Activated B cell treated with CpG ODN at 0.5 μM for 24 hours (primary cell): ENCODE data around the gene C20orf141. TPM values are rescaled to one million over a fixed set of nuclear protein-coding genes. Genes with fewer than 3 reads are reported as not detected.
"Not testable (repeated sequence)": the region's sequence is repeated elsewhere in the genome, so short reads cannot be mapped to it uniquely, and the experiment has no call there.

Experiments
- ATAC-seq: fragments of 200-7000 bp; cut with Tn5 transposase; one replicate; pipeline ENCODE4 v1.10.0; 2021; ENCODE audit warnings: low read depth, mild to moderate bottlenecking, moderate library complexity
- CTCF ChIA-PET: fragments of 350-600 bp; sonication (Branson Sonifier 250); formaldehyde crosslinking; loops from one replicate; lab custom pipeline; 2021; ENCODE audit warnings: antibody characterized with exemption; lab: Charles Lee
- POLR2A ChIA-PET: fragments of 350-600 bp; sonication (Branson Sonifier 250); formaldehyde crosslinking; loops from one replicate; lab custom pipeline; 2021; ENCODE audit warnings: antibody characterized with exemption; lab: Charles Lee
- DNase-seq: peaks from one replicate; pipeline ENCODE4 v3.0.0; 2022
- H3K27ac Mint-ChIP-seq: one replicate; pipeline ENCODE4 v1.8.0; 2020; ENCODE audit warnings: mixed read lengths
- H3K27me3 Mint-ChIP-seq: one replicate; pipeline ENCODE4 v1.8.0; 2021; ENCODE audit warnings: mixed read lengths
- H3K36me3 Mint-ChIP-seq: one replicate; pipeline ENCODE4 v1.8.0; 2021; ENCODE audit warnings: low read depth, mixed read lengths
- H3K4me1 Mint-ChIP-seq: one replicate; pipeline ENCODE4 v1.8.0; 2021; ENCODE audit warnings: mixed read lengths
- H3K4me3 Mint-ChIP-seq: one replicate; pipeline ENCODE4 v1.8.0; 2020; ENCODE audit warnings: mild to moderate bottlenecking, mixed read lengths
- H3K9me3 Mint-ChIP-seq: one replicate; pipeline ENCODE4 v1.8.0; 2020; ENCODE audit warnings: mixed read lengths
- intact Hi-C: fragments of 100-400 bp; cut with micrococcal nuclease; formaldehyde crosslinking; loops from one replicate; pipeline ENCODE4 v1.15.1; 2024
- total RNA-seq: library from RNA; stranded (reverse); gene quantifications from 2 replicates; pipeline ENCODE4 v1.2.3, GENCODE V29; 2022
- TF ChIP-seq, protein P1 (sequence below): fragments of 200-600 bp; IDR thresholded peaks from one replicate; pipeline ENCODE4 v1.8.0; 2022; ENCODE audit warnings: antibody characterized with exemption, mild to moderate bottlenecking

The C20orf141 gene, protein sequence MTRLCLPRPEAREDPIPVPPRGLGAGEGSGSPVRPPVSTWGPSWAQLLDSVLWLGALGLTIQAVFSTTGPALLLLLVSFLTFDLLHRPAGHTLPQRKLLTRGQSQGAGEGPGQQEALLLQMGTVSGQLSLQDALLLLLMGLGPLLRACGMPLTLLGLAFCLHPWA
- total RNA-seq = not detected in 2 replicates

DNA sequence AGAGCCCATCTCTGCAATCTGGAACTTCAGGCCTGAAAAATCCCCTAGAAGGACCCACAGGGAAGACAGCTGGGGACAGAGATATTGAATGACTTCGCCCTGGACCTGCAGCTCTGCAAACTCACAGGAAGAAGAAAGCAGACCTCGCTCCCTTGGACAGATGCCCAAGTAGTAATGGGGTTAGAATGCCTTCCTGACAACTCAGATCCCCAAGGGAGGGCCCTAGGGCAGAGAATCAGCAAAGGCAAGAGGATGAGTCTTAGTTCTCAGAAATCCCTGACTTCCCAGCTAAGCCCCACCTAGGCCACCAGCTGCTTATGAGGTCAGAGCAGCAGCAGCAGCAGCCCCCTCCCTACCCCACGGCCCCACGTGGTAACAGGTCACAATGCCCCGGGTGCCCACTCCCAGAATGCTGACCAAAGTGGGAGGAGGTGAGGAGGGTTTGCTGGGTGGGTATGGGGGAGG, at the start of gene C20orf141:
Gene C20orf141, plus strand, starts transcription at position 401 of the 465 bp plus-strand sequence. CDS start 198 bp downstream, outside the sequence.
- Mint-ChIP-seq H3K9me3 (peaks cover 8% of the 10 kb centered on the region), H3K4me1 (no peaks in the 10 kb centered on the region), H3K4me3 (no peak within 1 kb of the TSS), H3K27me3 (peaks cover 54% of the 10 kb centered on the region), H3K36me3 (no peaks in the 10 kb centered on the region), H3K27ac (no peak within 1 kb of the TSS)
- ATAC-seq = no peak
- ChIA-PET POLR2A (no interaction called here), CTCF (no interaction called here)
- DNase-seq = no peak
- intact Hi-C loops = no loop called here
- TF ChIP-seq, protein P1, sequence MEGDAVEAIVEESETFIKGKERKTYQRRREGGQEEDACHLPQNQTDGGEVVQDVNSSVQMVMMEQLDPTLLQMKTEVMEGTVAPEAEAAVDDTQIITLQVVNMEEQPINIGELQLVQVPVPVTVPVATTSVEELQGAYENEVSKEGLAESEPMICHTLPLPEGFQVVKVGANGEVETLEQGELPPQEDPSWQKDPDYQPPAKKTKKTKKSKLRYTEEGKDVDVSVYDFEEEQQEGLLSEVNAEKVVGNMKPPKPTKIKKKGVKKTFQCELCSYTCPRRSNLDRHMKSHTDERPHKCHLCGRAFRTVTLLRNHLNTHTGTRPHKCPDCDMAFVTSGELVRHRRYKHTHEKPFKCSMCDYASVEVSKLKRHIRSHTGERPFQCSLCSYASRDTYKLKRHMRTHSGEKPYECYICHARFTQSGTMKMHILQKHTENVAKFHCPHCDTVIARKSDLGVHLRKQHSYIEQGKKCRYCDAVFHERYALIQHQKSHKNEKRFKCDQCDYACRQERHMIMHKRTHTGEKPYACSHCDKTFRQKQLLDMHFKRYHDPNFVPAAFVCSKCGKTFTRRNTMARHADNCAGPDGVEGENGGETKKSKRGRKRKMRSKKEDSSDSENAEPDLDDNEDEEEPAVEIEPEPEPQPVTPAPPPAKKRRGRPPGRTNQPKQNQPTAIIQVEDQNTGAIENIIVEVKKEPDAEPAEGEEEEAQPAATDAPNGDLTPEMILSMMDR = no peak

DNA sequence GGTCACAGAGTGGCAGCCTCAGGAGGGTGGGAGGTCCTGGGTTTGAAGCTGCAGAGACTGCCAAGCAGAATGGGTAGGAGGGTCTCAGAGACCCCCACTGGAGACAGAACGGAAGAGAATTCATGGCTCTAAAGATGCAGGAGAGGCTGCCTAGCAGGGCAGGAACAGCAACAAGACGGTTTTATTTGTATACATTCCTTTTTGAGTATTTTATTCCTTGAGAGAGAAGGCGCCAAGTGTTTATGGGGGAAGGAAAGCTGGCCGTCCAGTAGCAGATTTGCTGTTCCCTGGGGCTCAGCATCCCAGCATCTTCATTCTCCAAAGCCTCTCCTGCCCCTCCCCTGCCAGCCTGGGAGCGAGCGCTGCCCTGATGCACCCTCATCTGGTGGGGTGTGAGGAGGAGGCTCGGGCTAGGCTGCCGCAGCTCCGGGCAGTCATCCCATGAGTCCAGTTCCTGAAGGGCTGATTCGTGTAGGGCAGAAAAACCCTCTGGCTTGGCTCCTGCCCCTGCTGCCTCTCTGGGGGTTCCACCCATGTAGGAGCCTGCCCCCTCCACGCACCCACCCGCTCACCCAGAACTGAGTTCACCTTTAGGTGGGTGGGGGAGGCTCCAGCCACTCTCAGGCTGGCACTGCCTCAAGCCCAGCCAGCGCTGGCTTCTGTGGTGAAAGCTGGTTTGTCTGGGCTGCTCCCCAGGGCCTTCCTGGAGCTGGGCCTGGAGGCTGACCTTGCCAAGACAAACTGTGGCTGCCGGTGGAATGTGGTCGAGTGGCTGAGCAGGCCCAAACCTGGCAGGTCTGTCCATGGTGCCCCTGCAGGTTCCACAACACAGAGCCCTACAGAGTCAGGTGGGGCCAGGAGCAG, 46.8 kb upstream of the C20orf141 start:
- Mint-ChIP-seq H3K36me3 (no peaks in the 10 kb centered on the region), H3K27ac (no peak overlapping the region), H3K9me3 (no peaks in the 10 kb centered on the region), H3K4me1 (no peaks in the 10 kb centered on the region), H3K27me3 (peaks cover 28% of the 10 kb centered on the region), H3K4me3 (no peak overlapping the region)
- ChIA-PET CTCF (no interaction called here), POLR2A (no interaction called here)
- TF ChIP-seq, protein P1 = no peak
- no peak for ATAC-seq
- intact Hi-C loops = no loop called here
- no peak for DNase-seq

DNA sequence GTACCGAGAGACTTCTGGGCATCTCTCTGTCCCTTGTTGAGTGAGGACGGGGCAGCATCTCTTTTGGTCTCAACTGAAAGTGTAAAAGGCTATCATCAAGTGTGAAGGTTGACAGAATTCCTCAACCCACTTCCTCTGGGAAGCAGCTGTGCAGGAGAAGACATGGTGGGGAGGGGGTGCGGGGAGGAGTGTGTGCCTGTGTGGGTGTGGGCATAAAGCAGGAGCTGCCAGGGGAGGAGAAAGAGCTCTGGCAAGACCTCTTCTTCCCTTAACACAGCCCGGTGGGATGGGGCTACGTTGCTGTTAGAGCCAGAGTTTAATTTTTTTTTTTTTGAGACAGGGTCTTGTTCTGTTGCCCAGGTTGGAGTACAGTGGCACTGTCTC, 46.2 kb upstream of the C20orf141 start:
- H3K4me3 Mint-ChIP-seq = no peak overlapping the region
- ChIA-PET POLR2A (no interaction called here), CTCF (no interaction called here)
- no peak overlapping the region for H3K27ac Mint-ChIP-seq
- TF ChIP-seq, protein P1 = no peak
- peaks cover 28% of the 10 kb centered on the region for H3K27me3 Mint-ChIP-seq
- DNase-seq (no peak), ATAC-seq (no peak)
- H3K9me3 Mint-ChIP-seq = no peaks in the 10 kb centered on the region
- intact Hi-C loops = no loop called here
- H3K36me3 Mint-ChIP-seq = no peaks in the 10 kb centered on the region
- no peaks in the 10 kb centered on the region for H3K4me1 Mint-ChIP-seq

DNA sequence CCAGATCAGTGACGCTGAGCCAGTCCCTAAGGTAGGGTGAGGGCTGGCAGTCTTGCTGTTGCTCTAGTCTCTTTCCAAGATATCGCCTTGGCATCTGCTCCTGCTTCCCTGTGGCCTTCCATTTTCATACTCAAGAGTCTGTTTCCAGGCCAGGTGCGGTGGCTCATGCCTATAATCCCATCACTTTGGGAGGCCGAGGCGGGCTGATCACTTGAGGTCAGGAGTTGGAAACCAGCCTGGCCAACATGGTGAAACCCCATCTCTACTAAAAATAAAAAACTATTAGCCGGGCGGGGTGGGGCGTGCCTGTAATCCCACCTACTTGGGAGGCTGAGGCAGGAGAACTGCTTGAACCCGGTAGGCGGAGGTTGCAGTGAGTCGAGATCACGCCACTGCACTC, 44.7 kb upstream of the C20orf141 start:
- H3K4me3 Mint-ChIP-seq, H3K9me3 Mint-ChIP-seq, intact Hi-C loops, H3K27ac Mint-ChIP-seq, CTCF ChIA-PET, DNase-seq, H3K36me3 Mint-ChIP-seq, ATAC-seq, H3K4me1 Mint-ChIP-seq, POLR2A ChIA-PET: not testable (repeated sequence)
- peaks cover 29% of the 10 kb centered on the region for H3K27me3 Mint-ChIP-seq

DNA sequence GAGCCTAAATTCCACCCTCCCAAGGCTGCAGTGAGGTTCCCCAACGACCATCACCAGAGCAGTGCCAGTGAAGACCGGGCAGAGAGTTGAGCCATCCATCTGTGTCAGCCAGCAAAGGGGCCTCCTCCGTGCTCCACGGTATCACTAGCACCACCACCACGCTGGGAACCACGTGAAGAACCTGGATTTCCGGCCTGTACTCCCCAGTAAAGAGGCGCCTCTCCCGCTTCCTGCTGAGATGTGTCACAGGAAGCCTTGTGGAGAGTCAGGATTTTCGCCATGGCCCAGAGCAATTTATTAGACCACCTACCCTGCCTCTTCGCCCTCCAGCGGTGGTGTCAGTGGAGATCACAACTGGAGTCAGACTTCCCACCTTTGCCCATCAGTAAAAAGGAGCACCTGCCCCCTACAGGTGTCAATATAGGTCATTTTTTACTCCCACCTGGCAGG, 43.1 kb upstream of the C20orf141 start:
- intact Hi-C loops = no loop called here
- TF ChIP-seq, protein P1 = no peak
- Mint-ChIP-seq H3K9me3 (no peaks in the 10 kb centered on the region), H3K36me3 (no peaks in the 10 kb centered on the region), H3K4me3 (no peak overlapping the region), H3K4me1 (no peaks in the 10 kb centered on the region), H3K27ac (no peak overlapping the region), H3K27me3 (peaks cover 29% of the 10 kb centered on the region)
- ChIA-PET POLR2A (no interaction called here), CTCF (no interaction called here)
- DNase-seq (no peak), ATAC-seq (no peak)
